Omental fat pad (tissue), 4 donors: ENCODE measurements around the gene SLC12A8. TPM values are rescaled to one million over a fixed set of nuclear protein-coding genes. Genes with fewer than 3 reads are reported as not detected.

Source experiments
- ATAC-seq: fragments of 150-250 bp; one replicate; pipeline ENCODE4 v1.9.1; 2016; ENCODE audit warnings: mild to moderate bottlenecking, moderate library complexity; ENCODE audit not compliant: low FRiP score
- DNase-seq: peaks from one replicate; pipeline ENCODE4 v3.0.0-alpha.2; 2019; ENCODE audit warnings: low spot score
- CTCF ChIP-seq, 3 donors: fragments of 450-650 bp; IDR thresholded peaks; one replicate each; pipeline ENCODE4 v1.5.1; 2016 to 2017; ENCODE audit warnings: antibody characterized with exemption in 3 of 3, mild to moderate bottlenecking in 3 of 3, moderate library complexity in 2 of 3
- total RNA-seq, 4 donors: library from RNA; depleted of rRNA; stranded (reverse); fragments of >200 nt; gene quantifications; one replicate each; pipeline ENCODE4 v1.1.0, GENCODE V29; 2016

SLC12A8 gene
- total RNA-seq, 4 donors from 2014 or later = 2.6 to 65.3 (median 8.7) TPM; not detected in 1

- TF ChIP-seq CTCF (IDR thresholded peaks at IDR 0.05) = no peak
- DNase-seq (no peak), ATAC-seq (no peak)
Observed at GRCh38 chr3:125144653-125145314, 67.8 kb downstream of the SLC12A8 start.

GRCh38 chr3:125143982-125144652, 68.4 kb downstream of the SLC12A8 start:
- TF ChIP-seq CTCF (IDR thresholded peaks at IDR 0.05) = no peak
- DNase-seq = no peak
- no peak for ATAC-seq

- ATAC-seq (no peak), DNase-seq (no peak)
- no peak for TF ChIP-seq CTCF (IDR thresholded peaks at IDR 0.05)
Observed at GRCh38 chr3:125143538-125143937, 69.0 kb downstream of the SLC12A8 start.

- no peak for TF ChIP-seq CTCF (IDR thresholded peaks at IDR 0.05)
- no peak for ATAC-seq
- DNase-seq = no peak
Observed at GRCh38 chr3:125142940-125143339, 69.6 kb downstream of the SLC12A8 start.

- ATAC-seq = no peak
- DNase-seq = no peak
- no peak for TF ChIP-seq CTCF (IDR thresholded peaks at IDR 0.05)
Observed at GRCh38 chr3:125142420-125142778, 70.1 kb downstream of the SLC12A8 start.

- DNase-seq (no peak), ATAC-seq (peak; percentile 29)
- no peak for TF ChIP-seq CTCF (IDR thresholded peaks at IDR 0.05)
Observed at GRCh38 chr3:125141596-125142419, 70.7 kb downstream of the SLC12A8 start.
